H1 (cell line): ENCODE results near the gene FAIM2. TPM values are rescaled to one million over a fixed set of nuclear protein-coding genes. Genes with fewer than 3 reads are reported as not detected.

ENCODE experiments used
- CTCF ChIA-PET: fragments of 300-600 bp; sonication (Branson Sonifier 250); formaldehyde crosslinking; loops from one replicate; lab custom pipeline; 2021; ENCODE audit not compliant: partially characterized antibody; lab: Charles Lee
- POLR2A ChIA-PET: fragments of 300-600 bp; sonication (Branson Sonifier 250); formaldehyde crosslinking; loops from one replicate; lab custom pipeline; 2021; ENCODE audit warnings: inconsistent platforms; ENCODE audit not compliant: partially characterized antibody; lab: Charles Lee
- DNase-seq, 2 experiments: peaks; one replicate each; pipeline versions ENCODE4 v3.0.0 to v3.0.0-alpha.2; 2010 to 2022; ENCODE audit warnings: low spot score in 2 of 2, low read depth in 1 of 2, mixed read lengths in 1 of 2
- FAIRE-seq: peaks from 2 replicates; lab custom pipeline; 2011; peaks lifted over from hg19 to GRCh38; lab: Jason Lieb, UNC
- H2AFZ ChIP-seq: 2 replicates; pipeline ENCODE4 v1.8.1; 2012; ENCODE audit warnings: low read length, inconsistent platforms
- H2AK5ac ChIP-seq: 2 replicates; pipeline ENCODE4 v1.6.1; 2013; ENCODE audit warnings: low read depth, low read length
- H2BK120ac ChIP-seq: replicated peaks from 2 replicates; pipeline ENCODE3; 2013; ENCODE audit warnings: low read depth, low read length, inconsistent platforms
- H2BK12ac ChIP-seq: 2 replicates; pipeline ENCODE4 v1.6.1; 2013; ENCODE audit warnings: low read depth, low read length
- H2BK15ac ChIP-seq: 2 replicates; pipeline ENCODE4 v1.6.1; 2013; ENCODE audit warnings: low read length
- H2BK20ac ChIP-seq: 2 replicates; pipeline ENCODE4 v1.6.1; 2013; ENCODE audit warnings: low read length
- H2BK5ac ChIP-seq: 2 replicates; pipeline ENCODE4 v1.6.1; 2013; ENCODE audit warnings: low read depth, low read length
- H3K14ac ChIP-seq: 2 replicates; pipeline ENCODE4 v1.6.1; 2013; ENCODE audit warnings: inconsistent platforms; ENCODE audit not compliant: insufficient read length
- H3K18ac ChIP-seq: 2 replicates; pipeline ENCODE4 v1.6.1; 2013; ENCODE audit warnings: low read length; ENCODE audit errors: extremely low read depth
- H3K23ac ChIP-seq: 2 replicates; pipeline ENCODE4 v1.6.1; 2013; ENCODE audit warnings: inconsistent platforms; ENCODE audit not compliant: insufficient read length
- H3K23me2 ChIP-seq: 2 replicates; pipeline ENCODE4 v1.6.1; 2013; ENCODE audit warnings: low read depth, low read length
- H3K27ac ChIP-seq: 2 replicates; pipeline ENCODE4 v1.6.1; 2011; ENCODE audit warnings: low read depth, low read length, inconsistent platforms
- H3K27me3 ChIP-seq, 4 experiments: replicated peaks in 1 of 4; 1 replicate in 1 of 4; 2 replicates in 3 of 4; pipeline versions ENCODE4 v1.6.1 to v1.8.1; 2011 to 2013; ENCODE audit warnings: low read length in 3 of 4, mild to moderate bottlenecking in 3 of 4, inconsistent platforms in 2 of 4, mixed read lengths in 2 of 4, moderate library complexity in 1 of 4; ENCODE audit not compliant: control insufficient read depth in 3 of 4, insufficient read depth in 3 of 4; ENCODE audit errors: extremely low read depth in 1 of 4
- H3K36me3 ChIP-seq, 4 experiments: 2 replicates each; pipeline versions ENCODE4 v1.6.1 to v1.8.1; 2011 to 2013; ENCODE audit warnings: mild to moderate bottlenecking in 4 of 4, low read length in 3 of 4, moderate library complexity in 2 of 4, control low read depth in 1 of 4, inconsistent platforms in 1 of 4; ENCODE audit not compliant: insufficient read depth in 4 of 4, control insufficient read depth in 2 of 4
- H3K4ac ChIP-seq: replicated peaks from 2 replicates; pipeline ENCODE3; 2013; ENCODE audit warnings: low read length, low read depth, mixed read lengths, inconsistent platforms; ENCODE audit not compliant: insufficient read length
- H3K4me1 ChIP-seq, 4 experiments: replicated peaks in 1 of 4; 1 replicate in 1 of 4; 2 replicates in 3 of 4; pipeline versions ENCODE4 v1.6.1 to v1.8.1; 2011 to 2013; ENCODE audit warnings: low read length in 3 of 4, inconsistent platforms in 2 of 4, mixed read lengths in 1 of 4; ENCODE audit not compliant: insufficient read depth in 4 of 4, control insufficient read depth in 3 of 4
- H3K4me2 ChIP-seq, 2 experiments: 2 replicates each; pipeline versions ENCODE4 v1.6.1 to v1.8.1; 2011 to 2013; ENCODE audit warnings: low read depth in 2 of 2, low read length in 2 of 2, control low read depth in 1 of 2, inconsistent platforms in 1 of 2, mild to moderate bottlenecking in 1 of 2; ENCODE audit not compliant: insufficient read depth in 1 of 2
- H3K4me3 ChIP-seq, 4 experiments: fragments of 200-600, 300-600 bp in 1 of 4; sonication (generic), shearing (Covaris generic), sonication (Bioruptor Twin) in 1 of 4; 2 replicates each; pipeline versions ENCODE4 v1.5.1 to v1.8.1; 2011 to 2016; ENCODE audit warnings: low read length in 4 of 4, low read depth in 3 of 4, control low read depth in 2 of 4, inconsistent platforms in 2 of 4, mild to moderate bottlenecking in 2 of 4, mixed read lengths in 1 of 4, moderate library complexity in 1 of 4; ENCODE audit not compliant: insufficient read depth in 2 of 4; ENCODE audit errors: extremely low read depth in 1 of 4
- H3K56ac ChIP-seq: replicated peaks from 2 replicates; pipeline ENCODE3; 2013; ENCODE audit warnings: low read depth, mild to moderate bottlenecking, mixed read lengths, low read length, inconsistent platforms; ENCODE audit not compliant: insufficient read length
- H3K79me1 ChIP-seq: 2 replicates; pipeline ENCODE4 v1.6.1; 2013; ENCODE audit warnings: low read depth, low read length, control low read depth
- H3K79me2 ChIP-seq, 2 experiments: 2 replicates each; pipeline versions ENCODE4 v1.6.1 to v1.8.1; 2012 to 2013; ENCODE audit warnings: low read length in 2 of 2, mild to moderate bottlenecking in 2 of 2, inconsistent platforms in 1 of 2; ENCODE audit not compliant: insufficient read depth in 2 of 2, control insufficient read depth in 1 of 2
- H3K9ac ChIP-seq, 4 experiments: replicated peaks in 1 of 4; 1 replicate in 1 of 4; 2 replicates in 3 of 4; pipeline versions ENCODE4 v1.6.1 to v1.8.1; 2011 to 2013; ENCODE audit warnings: low read depth in 3 of 4, low read length in 3 of 4, control low read depth in 2 of 4, mild to moderate bottlenecking in 2 of 4, moderate library complexity in 2 of 4, inconsistent platforms in 1 of 4; ENCODE audit errors: extremely low read depth in 1 of 4
- H3K9me3 ChIP-seq, 2 experiments: 2 replicates each; pipeline versions ENCODE4 v1.6.1 to v1.8.1; 2012 to 2013; ENCODE audit warnings: mild to moderate bottlenecking in 2 of 2, moderate library complexity in 2 of 2, control low read depth in 1 of 2, inconsistent platforms in 1 of 2, low read depth in 1 of 2, low read length in 1 of 2, mixed read lengths in 1 of 2; ENCODE audit not compliant: insufficient read depth in 2 of 2
- H4K20me1 ChIP-seq, 2 experiments: replicated peaks in 1 of 2; 2 replicates each; pipeline versions ENCODE3 to v1.8.1; 2011 to 2013; ENCODE audit warnings: inconsistent platforms in 2 of 2, low read length in 2 of 2, mild to moderate bottlenecking in 1 of 2; ENCODE audit not compliant: insufficient read depth in 2 of 2, control insufficient read depth in 1 of 2
- H4K5ac ChIP-seq: 2 replicates; pipeline ENCODE4 v1.6.1; 2013; ENCODE audit warnings: low read length, low read depth, mixed read lengths, inconsistent platforms; ENCODE audit not compliant: insufficient read length
- H4K8ac ChIP-seq: 2 replicates; pipeline ENCODE4 v1.8.0; 2013; ENCODE audit warnings: mild to moderate bottlenecking, moderate library complexity, low read length, inconsistent platforms; ENCODE audit not compliant: insufficient read depth; ENCODE audit errors: extremely low read depth
- H4K91ac ChIP-seq: replicated peaks from 2 replicates; pipeline ENCODE3; 2013; ENCODE audit warnings: low read length, mixed read lengths, inconsistent platforms; ENCODE audit not compliant: insufficient read length
- POU5F1 ChIP-seq: IDR thresholded peaks from 2 replicates; pipeline ENCODE4 v1.6.1; 2011; ENCODE audit warnings: low read depth, mild to moderate bottlenecking, low read length, moderate library complexity
- WGBS, 2 experiments: shearing (Covaris generic) in 1 of 2; methylation state at CpG; one replicate each; pipeline versions ENCODE4 v1.1.6 to v1.1.7; 2013 to 2015; ENCODE audit warnings: low lambda C conversion rate in 2 of 2, mixed read lengths in 2 of 2, inconsistent platforms in 1 of 2, low coverage in 1 of 2, missing lambda C conversion rate in 1 of 2; ENCODE audit not compliant: insufficient replicate concordance in 2 of 2, insufficient coverage in 1 of 2, insufficient read length in 1 of 2; ENCODE audit errors: extremely low coverage in 1 of 2, missing lambda C conversion rate in 1 of 2; 5-methylcytosine and 5-hydroxymethylcytosine counted together
- polyA plus RNA-seq, 7 experiments: library from polyadenylated mRNA; depleted of rRNA in 3 of 7; stranded (reverse) in 5 of 7; unstranded in 2 of 7; fragments of >200 nt in 5 of 7; fragments of 200-250 nt in 2 of 7; gene quantifications; 1 replicate in 5 of 7; 2 replicates in 1 of 7; 4 replicates in 1 of 7; pipeline versions ENCODE4 v1.2.1 to v1.2.3, GENCODE V29; 2011 to 2013; ENCODE audit warnings: missing spikeins in 2 of 7, mixed read lengths in 2 of 7
- total RNA-seq: library from RNA; stranded (reverse); fragmentation: NEBNext Ultra II Directional; extraction: Animal tissue kit (Norgen Biotek cat#: 25700); gene quantifications from 2 replicates; pipeline ENCODE4 v1.2.1, GENCODE V29; 2021

FAIM2 gene
- total and polyA plus RNA-seq, 2 of the 8 experiments (the other 6 are each of a cell fraction or from before 2014, with no cell fraction given), result 0.89 to 1.3 TPM

DNA sequence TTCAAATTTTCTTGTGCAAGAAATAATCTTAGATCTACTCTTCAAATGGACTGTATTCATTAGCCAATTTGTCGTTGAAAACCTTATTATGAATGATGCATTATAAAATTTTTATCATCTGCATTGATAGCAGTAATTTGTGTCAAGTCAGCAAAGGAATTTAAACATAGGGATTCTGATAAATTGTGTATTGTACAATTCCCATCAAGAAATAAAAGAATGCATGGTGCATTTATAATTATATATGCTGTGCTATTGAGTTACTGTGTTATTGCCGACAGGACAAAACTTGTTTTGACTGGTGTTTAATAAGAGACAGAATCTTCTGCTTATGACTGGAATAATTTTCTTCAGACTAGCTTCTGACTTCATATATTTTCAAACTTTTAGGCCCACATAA is 57.7 kb downstream of the FAIM2 start:
- DNase-seq (no peak), FAIRE-seq (no peak)
- Histone ChIP-seq H2BK5ac (no peak overlapping the region), H3K23me2 (peaks cover 4% of the 10 kb centered on the region; the same call in 1 of the 2 replicates), H4K5ac (no peak overlapping the region), H3K36me3 (no peaks in the 10 kb centered on the region), H3K27ac (no peak overlapping the region), H3K9ac (no peak overlapping the region), H2AK5ac (no peak overlapping the region), H2BK15ac (no peak overlapping the region), H3K56ac (no peak overlapping the region), H2AFZ (no peak overlapping the region), H3K9me3 (no peaks in the 10 kb centered on the region), H3K4me2 (no peak overlapping the region), H3K14ac (no peak overlapping the region), H3K4ac (no peak overlapping the region), H2BK20ac (no peak overlapping the region), H3K4me3 (no peak overlapping the region), H4K91ac (no peak overlapping the region), H2BK120ac (no peak overlapping the region), H3K27me3 (no peaks in the 10 kb centered on the region; a peak in 2 of 7 replicates), H3K79me1 (no peaks in the 10 kb centered on the region), H3K79me2 (no peaks in the 10 kb centered on the region), H4K20me1 (peaks cover 0 to 1% of the 10 kb centered on the region in 2 experiments), H2BK12ac (no peak overlapping the region), H3K23ac (no peak overlapping the region), H3K4me1 (peaks cover 2 to 5% (median 4%) of the 10 kb centered on the region in 4 experiments; a peak in 4 of 7 replicates), H3K18ac (no peak overlapping the region), H4K8ac (no peak overlapping the region)
- CTCF ChIA-PET, result interaction anchor here (1.0 to 2.8 kb wide), 4 partner anchors 21 to 51 kb away, joined by 3 to 11 read pairs (median 4); no protein-coding TSS in a partner anchor
- WGBS, 2 experiments, result 91% methylated on average over 2 of the region's 2 CpGs; no CpG with 5 or more reads in 1 of the 2 experiments
- TF ChIP-seq POU5F1, result no peak
- POLR2A ChIA-PET, result no interaction called here
